ENCODE data around the gene B3GNT2.
"Not testable (repeated sequence)": the region's sequence is repeated elsewhere in the genome, so short reads cannot be mapped to it uniquely, and the experiment has no call there.

B3GNT2 gene

DNA sequence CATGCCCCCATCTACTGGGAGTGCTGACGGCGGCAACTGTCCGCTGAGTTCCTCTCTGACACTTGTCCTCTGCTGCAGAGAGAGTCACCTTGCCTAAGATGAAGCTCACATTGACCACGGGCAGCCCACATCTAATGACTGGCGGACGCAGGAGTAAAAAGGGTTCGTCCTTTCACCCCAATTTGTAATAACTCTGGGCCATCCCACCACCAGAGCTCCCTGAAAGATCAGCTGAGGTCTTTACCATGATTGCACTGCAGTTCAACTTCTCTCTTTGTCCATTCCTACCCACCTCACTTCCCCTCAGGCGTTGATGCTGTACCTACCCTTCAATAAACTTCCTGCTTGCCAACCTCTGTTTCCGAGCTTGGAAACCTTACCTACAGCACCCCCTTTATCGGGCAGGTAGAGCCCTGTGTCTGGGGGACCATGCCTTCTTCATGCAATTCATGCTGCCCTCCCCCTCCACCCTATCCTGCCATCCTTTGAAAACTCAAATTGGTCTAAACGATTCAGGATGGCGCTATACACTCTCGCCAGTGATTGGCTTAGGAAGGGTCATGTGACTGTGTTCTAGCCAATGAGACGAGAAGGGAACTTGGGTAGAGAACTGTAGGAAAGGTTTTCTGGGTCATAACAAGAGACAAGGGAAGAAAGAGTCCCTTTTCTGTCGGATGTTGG is 10.3 kb upstream of the B3GNT2 start:
- DNase-seq (ENCODE audit: low read depth in 2 of 2), result no peak

DNA sequence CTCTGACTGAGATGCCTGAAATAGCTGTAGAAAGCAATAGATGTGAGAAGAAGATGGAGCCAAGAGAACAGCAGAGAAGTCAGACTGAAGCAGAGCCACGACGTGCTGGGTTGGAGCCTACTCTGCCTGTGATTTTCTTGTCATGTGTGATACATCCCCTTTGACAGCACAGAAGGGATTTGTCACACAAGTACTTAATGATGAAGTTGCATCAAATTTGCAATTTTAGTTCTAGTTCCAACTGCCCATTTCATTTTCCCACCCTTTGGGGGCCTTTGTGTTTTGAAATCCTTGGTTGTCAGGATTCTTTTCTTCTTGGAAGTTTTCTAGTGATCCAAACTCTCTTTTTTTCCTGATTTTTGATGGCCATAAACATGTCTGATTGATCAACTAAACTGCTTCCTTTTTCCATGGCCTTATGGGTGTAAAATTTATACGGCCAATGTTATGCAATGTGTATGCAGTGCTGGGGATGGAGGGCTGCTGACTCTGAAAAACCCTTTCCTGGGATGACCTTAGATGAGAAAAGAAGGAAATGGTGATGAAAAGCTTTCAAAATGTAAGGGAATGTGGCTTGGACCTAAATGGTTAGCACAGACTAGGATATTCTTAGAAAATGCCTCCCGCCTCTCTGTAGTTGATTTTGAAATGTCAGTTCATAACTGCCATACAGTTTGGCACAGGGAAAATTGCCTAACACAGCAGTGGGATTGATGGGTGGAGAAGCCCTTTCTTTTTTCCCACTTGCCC is 9.6 kb upstream of the B3GNT2 start:
- no peak for DNase-seq (ENCODE audit: low read depth in 2 of 2)

DNA sequence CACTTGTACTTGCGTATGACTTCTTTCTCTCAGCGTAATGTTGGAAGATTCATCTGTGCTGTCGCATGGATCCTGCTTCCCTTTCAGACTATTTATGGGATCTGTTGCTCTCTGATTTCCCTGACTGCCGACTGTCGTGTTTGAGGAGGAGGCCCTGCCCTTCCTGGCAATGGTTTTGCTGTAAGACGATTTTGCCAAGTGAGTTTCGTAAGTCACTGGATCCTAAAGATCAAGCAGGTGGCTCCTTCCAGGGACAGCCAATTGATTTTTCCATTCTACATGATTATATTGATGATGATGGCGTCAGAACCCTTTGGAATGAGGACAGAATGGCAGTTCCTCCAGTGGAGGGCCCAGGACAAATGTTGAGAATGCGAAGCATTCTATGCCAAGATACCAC is 8.7 kb upstream of the B3GNT2 start:
- DNase-seq (ENCODE audit: low read depth in 2 of 2), result no peak

DNA sequence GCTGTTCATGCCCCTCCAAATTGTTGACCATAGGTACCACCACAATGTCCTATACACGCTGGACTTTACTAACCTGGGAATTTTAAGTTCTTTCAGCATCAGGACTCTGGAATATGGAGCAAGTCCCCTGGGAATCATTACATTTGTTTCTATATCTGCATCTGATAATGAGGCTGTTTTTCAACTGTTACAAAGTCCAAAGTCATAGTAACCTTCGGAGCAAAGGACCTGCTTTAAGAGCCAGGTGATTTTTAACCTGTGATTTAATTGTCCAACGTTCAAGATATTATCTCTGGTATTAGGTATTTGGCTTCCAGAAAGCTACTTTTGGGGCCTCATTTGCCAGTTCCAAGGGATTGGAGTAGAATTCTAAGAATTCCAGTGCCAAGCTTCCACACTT is 7.5 kb upstream of the B3GNT2 start:
- DNase-seq (ENCODE audit: low read depth in 2 of 2), result no peak

DNA sequence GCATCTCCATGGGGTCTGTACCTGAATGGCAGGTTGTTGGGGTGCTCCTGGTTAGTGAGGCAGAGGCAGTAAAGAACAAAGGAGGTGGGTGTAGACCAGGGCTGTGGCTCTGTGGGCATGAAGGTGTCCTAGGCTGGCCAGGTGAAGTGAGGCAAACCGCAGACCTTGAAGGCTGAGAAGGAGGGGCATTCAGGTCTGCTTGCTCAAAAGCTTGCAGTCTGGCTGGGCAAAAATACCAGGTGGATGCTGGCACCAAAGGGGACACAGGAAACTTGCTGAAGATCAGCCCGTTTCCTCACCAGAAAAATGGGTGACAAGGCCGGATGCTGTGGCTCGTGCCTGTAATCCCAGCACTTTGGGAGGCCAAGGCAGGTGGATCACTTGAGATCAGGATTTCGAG is 6.7 kb upstream of the B3GNT2 start:
- no peak for DNase-seq (ENCODE audit: low read depth in 2 of 2)

DNA sequence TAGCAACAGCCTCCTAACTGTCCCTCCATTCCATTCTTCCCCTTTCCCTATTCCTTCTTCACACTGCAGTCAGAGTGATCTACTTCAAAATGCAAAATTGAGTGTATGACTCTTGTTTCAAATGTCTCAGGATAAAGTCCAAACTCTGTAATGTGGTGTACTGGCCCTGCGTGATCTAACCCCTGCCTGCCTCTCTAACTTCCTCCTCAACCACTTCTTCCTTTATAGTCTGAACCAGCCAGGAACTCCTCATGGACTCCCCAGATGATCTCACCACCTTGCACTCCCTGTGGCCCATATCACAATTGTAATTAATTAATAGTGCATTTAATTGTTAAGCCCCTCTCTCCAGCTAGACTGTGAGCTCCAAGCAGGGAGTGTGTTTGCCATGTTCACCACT is 3.1 kb upstream of the B3GNT2 start:
- no peak for DNase-seq (ENCODE audit: low read depth in 2 of 2)

DNA sequence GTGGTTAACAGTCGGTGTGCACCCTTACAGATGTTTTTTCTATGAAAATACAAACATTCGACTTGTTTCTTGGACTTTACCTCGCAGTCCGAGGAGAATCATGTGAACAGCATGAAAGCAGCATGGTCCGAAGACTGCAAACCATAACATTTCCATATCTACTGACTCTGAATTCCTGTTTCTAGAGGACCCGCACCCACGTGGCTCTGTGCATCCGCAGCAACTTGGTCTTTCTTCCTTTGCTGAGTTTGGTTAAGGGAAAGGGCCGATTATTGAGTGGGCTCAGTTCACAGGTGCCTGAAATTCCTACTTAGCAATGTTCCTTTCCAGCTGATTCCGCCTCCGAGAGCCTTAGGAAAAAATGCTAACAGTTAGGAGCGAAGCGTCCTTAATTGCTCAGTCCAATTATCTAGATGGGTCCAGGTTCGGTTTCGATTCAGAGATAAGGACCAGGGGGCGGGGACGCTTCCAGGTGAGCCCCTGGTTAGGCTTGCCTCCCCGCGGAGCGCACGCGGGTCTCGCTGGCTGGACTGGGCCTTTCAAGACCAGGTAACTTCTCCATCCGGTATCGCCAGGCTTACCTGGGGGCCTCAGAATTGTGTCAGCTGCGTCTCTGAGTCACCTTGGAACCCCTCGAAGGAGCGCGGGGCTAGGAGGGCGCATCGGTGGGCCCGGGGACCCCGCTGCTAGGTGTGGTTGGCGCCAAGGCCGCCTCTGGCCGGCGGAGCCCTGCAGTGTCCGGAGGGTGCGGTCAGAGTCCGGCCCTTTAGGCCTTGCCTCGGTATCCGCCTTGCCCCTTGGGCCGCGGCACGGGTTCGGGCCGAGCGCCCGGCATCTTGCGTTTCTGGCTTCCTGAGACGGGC is 1.1 kb upstream of the B3GNT2 start:
- DNase-seq (ENCODE audit: low read depth in 2 of 2), result no peak

DNA sequence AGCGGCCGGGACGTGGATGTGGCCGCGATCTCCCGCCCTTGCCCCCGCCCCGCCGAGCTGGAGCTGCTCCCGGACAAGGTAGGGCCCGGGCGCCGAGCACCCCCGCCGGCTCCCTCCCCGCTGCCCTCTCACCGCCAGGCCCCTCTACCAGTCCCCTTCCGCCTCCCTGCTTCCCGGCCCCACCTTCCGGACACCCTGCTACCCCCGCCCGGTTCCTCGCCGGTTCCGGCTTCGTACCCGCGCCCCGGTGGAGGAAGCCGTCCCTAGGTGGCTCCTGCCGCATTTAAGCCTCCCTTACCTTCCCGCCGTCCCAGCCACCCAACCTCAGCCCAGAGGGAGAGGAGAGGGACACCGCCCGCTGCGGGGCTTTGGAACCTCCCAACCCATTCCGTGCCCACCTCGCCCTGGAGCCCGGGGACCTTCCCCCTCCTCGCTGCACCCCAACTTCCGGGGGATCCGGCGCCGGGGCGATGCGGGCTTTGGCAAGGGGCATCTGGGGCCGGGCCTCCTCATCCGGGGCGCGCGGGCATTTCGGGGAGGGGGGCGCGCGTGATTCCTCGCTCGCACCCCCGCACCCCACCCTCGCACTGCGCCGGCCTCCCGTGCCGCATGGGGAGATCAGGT is 475 bp downstream of the B3GNT2 start:
- peak; percentile 28 to 49 for DNase-seq (ENCODE audit: low read depth in 2 of 2)

DNA sequence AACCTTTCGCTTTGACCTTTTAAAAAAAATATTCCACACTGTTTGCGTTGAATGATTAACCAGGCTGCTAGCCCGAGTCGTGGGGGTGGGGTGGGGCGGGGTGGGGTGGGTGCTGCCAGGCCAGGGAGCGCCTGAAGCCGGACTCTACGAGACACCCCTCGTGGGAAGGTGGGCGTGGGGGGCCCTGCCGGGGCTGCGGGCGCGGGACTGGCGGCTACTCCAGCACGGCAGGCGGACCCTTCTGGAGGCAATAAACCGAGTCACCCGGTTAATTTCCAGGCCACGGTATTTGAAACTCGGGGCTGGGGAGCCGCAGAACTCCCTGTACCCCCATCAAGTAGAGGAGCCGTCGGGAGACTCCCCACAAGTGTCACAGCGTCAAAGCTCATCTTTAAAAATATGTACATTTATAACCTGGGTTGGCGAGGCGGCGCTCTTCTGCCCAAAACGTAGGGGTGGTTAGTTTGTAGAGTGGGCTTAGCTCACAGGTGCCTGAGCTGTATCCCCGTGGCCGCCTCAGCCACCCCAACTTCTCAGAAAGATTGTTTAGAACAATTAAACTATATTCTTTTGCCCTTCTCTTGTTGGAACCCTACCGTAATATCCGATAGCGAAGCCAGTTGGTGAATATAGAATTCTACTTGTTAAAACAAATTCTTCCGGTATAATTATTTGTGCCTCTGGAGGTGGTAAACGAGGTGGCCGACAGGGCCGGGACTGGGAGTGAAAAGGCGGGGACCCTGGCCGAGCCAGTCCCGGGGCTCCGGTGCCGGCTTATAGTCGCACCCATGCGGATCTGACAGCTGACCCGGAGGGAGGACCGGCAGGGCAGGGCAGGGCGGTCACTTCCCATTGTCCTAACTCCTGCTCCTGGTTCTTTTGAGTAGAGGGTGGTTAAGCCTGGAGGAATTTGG is 1.4 kb downstream of the B3GNT2 start:
- DNase-seq (ENCODE audit: low read depth in 2 of 2), result no peak

DNA sequence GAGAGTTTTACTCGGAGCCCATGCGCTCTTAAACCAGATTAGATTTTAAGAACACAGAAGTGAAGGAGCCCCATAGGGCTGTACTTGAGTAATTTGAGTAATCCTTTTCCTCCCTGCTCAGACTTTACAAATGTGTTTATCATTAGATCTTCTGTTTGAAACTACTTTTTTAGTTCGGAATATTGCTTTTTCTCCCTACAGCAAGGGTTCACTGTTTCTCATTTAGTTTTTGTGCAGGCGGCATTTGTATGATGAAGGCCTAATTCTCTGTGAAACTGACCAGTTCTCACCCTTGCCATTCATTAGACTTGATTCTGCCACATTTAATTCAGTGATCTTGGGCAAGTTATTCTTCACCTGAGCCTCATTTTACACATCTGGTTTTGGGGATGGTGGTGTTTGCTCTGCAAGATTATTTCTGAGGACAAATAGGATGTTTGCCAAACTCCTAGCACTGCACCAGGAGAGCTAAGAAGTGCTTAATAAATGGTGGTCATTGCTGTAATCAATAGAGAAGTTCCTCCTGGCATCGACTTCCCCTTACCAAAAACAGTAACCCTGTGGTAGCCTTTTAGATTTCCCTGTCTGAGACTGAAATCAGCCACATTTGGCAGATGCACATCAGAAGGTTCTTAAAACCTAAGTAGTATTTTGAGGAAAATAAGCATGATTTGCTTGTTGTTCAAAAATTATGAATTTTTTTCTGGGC is 2.2 kb downstream of the B3GNT2 start:
- no peak for DNase-seq (ENCODE audit: low read depth in 2 of 2)

DNA sequence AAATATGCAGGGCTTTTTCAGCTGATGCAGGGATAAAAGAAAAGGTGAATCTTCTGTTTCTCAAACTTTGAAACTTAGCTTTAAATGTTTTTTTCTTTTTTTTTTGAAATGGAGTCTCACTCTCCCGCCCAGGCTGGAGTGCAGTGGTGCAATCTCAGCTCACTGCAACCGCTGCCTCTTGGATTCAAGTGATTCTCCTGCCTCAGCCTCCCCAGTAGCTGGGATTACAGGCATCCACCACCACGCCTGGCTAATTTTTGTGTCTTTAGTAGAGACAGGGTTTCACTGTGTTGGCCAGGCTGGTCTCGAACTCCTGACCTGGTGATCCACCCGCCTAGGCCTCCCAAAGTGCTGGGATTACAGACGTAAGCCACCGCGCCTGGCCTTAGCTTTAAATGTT is 2.9 kb downstream of the B3GNT2 start:
- DNase-seq (ENCODE audit: low read depth in 2 of 2), result not testable (repeated sequence)

DNA sequence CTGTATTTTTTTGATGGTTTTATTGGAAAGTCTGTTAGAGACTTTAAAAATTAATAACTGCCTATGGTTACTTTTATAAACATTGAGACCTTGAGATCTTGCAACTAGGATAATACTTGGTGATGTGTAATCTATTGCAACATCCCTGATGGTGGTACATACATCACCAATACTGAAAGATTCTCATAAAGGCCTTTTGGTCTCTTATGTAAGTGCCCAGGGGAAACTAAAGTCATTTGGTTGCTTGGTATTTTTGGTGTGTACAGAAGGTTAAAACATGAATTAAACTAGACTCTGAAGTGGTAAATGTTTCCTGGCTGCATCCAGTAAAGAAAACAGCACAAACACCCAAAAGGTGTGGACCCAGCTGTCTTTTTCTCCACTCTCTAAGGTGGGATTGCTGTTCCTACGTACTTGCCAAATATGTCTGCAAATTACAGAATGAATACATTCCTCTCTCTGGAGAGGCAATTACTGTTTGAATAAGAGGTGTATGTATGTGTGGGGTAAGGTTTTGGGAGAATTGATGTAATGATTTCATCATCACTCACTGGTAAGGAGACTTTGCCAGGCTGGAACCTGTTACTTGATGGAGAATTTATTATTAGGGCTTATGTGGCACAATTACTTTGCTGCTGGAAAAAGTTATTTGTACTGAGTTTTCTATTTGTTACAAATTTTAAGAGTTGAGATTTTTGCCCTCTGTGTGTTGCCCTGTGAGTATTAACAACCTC is 3.6 kb downstream of the B3GNT2 start:
- no peak for DNase-seq (ENCODE audit: low read depth in 2 of 2)

DNA sequence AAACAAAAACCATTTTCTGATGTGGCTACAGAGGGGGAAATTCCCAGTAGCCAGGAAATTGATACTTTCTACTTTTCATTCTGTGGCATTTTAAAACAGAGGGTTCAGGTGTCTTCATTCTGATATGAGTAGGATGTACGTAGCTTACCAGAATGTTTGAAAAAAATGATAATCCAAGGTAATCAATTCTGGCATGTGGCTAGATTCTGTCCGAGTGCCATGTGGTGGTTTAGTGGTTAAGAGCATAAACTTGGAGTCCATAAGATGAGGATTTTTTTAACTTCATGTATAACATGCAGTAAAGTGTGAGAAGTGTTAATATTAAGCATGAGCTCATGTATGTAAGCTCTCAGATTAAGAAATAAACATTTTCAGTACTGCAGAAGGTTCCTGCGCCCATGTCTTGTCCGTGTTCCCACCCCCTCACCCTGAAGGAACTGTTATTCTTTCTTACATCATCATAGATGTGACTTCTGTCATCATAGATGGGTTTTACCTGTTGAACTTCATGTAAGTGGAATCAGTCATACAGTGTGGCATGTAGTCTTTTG is 4.5 kb downstream of the B3GNT2 start:
- DNase-seq (ENCODE audit: low read depth in 2 of 2), result no peak

DNA sequence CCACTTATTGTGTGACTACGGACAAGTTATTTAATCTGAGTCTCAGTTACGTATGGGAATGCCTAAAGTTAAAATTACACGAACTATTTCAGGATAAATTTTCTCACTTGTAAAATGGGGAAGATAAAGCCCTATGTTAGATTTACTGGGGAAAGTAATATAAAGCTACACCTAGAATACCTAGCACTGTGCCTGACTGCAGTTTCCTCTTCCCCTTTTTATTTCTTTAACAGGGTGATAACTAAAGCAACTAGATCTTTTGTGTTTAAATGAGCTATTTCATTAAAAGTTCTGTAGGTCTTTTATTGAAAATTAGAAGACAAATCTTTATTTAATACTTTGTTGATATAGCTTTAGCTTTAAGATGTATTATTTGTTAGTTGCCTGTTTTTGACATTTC is 5.0 kb downstream of the B3GNT2 start:
- no peak for DNase-seq (ENCODE audit: low read depth in 2 of 2)

DNA sequence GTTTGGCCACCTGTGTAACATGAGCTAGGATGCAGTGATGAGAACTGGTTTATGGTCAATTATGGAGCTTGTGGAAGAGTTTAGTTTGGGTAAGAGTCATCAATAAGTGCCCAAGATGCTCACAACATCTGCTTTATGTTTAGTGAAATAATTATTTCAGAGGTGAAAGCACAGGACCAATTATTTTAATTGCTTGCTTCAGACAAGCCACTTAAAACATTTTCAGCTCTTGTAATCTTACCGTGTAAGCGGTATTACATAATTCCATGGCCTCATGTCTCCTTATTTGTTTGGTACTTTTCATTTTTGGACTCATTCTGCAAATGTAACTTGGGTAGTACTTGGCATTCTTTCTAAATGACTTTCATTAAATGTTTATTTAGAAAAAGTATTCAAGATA is 5.4 kb downstream of the B3GNT2 start:
- no peak for DNase-seq (ENCODE audit: low read depth in 2 of 2)

DNA sequence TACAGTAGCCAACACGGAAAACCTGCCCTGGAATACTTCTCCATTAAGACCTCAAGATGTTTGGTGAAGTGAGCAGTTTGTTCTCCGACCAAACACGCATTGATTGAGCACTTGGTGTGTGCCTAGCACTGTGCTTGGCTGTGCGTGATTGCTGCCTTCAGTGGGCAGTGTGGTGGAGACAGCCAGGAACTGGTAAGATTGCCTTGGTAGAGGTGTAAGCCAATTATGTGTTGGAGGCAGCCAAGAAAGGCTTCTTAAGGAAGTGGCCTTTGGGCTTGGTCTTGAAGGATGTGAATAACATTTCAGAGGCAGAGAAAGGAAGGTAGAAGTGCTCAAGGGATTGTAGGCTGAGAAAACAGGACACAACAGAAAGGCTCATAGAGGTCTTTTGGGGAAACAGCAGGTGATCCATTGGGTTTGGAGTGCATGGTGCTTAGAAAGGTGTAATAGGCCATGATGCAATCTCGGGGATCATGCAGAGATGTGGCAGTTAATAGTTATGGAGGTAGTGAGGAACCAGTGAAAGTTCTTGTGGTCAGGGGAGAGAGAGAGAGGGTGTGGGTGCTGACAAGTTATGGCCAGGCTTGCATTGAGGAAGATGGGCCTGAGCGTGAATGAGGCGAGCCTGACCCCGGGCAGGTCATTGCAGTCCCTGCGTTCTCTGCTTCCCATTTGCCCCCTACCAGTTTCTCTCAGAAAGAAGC is 6.3 kb downstream of the B3GNT2 start:
- no peak for DNase-seq (ENCODE audit: low read depth in 2 of 2)

DNA sequence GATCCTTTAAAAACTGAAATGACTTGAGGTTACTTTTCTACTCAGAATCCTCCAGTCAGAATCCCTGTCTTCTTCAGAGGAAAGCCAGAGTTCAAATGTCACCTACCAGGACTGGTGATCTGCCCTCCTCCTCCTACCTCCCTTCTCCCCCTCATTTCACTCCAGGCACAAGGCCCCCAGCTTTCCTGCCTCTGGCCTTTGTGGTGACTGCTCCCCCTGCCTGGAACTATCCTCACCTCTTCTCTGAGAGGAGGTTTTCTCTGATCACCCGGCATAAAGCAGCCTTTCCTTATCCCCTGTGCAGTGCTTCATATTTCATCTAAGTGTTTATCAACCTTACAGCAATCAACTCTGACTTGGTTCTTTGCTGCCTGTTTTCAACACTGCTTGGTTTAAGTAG is 6.8 kb downstream of the B3GNT2 start:
- no peak for DNase-seq (ENCODE audit: low read depth in 2 of 2)

DNA sequence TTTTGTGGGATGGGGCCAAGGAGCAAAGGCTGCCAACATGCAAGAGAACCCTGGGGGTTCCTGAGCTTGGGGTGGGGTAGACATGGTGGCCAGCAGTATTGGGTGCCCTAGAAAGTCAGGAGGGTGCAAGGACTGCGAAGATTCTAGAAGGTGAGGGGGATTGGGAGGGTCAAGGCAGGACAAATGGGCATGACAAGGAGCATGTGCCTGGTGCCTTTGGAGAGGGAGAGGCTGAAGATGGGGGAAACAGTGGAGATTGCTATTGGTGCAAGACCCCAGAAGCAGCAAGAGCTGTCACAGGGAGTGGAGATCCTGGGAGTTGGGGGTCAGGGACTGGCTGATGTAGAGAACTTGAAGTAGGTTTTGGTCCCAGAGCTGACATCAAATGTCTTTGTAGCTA is 7.5 kb downstream of the B3GNT2 start:
- no peak for DNase-seq (ENCODE audit: low read depth in 2 of 2)

DNA sequence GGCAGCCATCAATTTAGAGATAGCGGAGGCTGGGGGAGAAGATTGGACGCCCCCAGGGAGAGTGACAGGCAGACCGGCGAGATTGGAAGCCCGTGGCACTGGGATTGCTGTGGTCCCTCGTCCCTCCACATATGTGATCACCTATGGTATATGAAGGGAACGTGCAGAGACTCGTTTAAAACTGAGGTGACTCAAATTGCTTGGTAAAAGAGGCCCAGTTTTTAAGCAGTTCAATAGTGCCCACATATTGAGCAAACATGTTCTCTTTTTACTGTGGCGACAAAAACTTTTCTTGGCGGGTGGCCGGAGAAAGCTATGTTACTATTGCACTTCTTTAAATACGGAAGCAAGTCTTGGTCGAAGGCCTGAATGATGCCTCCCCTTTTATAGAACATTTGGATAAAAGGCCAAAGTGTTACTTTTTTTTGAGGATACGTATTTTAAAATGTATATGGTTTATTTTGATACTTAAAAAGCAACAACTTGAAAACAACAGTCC is 9.1 kb downstream of the B3GNT2 start:
- no peak for DNase-seq (ENCODE audit: low read depth in 2 of 2)

All from stimulated activated CD8-positive, alpha-beta memory T cell treated with anti-CD3 and anti-CD28 coated beads, Interleukin-15, amount 100 ng/mL, for 48 hours (primary cell).